Cardiac fibroblast (primary cell): ENCODE data around the gene CARD9.
"Not testable (repeated sequence)": the region's sequence is repeated elsewhere in the genome, so short reads cannot be mapped to it uniquely, and the experiment has no call there.

Experiments
- DNase-seq, 2 donors: peaks; one replicate each; pipeline versions ENCODE4 v3.0.0 to v3.0.0-alpha.2; 2010; ENCODE audit warnings: low read depth in 2 of 2
- H3K4me3 ChIP-seq, 2 donors: replicated peaks in 1 of 2; 1 replicate in 1 of 2; 2 replicates in 1 of 2; pipeline ENCODE4 v1.5.1; 2011; ENCODE audit warnings: low read depth in 2 of 2, low read length in 2 of 2, mild to moderate bottlenecking in 2 of 2, moderate library complexity in 1 of 2
- CTCF ChIP-seq: IDR thresholded peaks from one replicate; pipeline ENCODE4 v1.5.1; 2011; ENCODE audit warnings: low read depth, mild to moderate bottlenecking, low read length, inconsistent platforms

The CARD9 gene

DNA sequence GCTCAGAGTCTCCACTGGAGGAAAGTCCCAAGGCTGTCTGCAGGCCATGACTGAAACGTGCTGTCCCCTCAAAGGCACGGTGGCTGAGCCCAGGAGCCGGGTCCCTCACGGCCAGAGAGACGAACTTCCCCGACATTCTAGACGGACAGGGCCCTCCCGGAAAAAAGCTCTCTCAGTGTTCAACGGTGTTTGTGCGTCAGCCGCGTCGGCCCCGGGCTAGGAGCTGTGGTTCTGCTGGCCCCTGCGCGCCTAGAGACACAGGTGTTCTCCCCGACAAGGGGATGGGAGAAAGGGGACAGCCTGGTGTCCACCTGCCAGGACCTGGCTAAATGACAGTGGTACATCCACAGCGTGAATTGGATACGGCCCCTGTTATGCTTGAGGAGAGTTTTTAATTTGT is 51.9 kb downstream of the CARD9 start:
- no peak for TF ChIP-seq CTCF
- H3K4me3 ChIP-seq = no peak overlapping the region
- DNase-seq = no peak

DNA sequence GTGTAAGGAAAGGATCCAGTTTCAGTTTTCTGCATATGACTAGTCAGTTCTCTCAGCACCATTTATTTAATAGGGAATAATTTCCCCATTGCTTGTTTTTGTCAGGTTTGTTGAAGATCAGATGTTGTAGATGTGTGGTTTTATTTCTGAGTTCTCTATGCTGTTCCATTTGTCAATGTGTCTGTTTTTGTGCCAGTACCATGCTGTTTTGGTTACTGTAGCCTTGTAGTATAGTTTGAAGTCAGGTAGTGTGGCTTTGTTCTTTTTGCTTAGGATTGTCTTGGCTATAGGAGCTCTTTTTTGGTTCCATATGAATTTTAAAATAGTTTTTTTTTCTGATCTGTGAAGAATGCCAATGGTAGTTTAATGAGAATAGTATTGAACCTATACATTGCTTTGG is 52.5 kb downstream of the CARD9 start:
- DNase-seq, H3K4me3 ChIP-seq: not testable (repeated sequence)

DNA sequence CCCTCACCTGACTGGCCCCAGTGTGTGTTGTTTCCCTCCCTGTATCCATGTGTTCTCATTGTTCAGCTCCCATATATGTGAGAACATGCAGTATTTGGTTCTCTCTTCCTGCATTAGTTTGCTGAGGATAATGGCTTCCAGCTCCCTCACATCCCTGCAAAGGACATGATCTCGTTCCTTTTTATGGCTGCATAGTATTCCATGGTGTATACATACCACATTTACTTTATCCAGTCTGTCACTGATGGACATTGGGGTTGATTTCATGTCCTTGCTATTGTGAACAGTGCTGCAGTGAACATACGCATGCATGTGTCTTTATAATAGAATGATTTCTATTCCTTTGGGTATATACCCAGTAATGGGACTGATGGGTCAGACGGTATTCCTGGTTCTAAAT is 53.5 kb downstream of the CARD9 start:
- H3K4me3 ChIP-seq, DNase-seq: not testable (repeated sequence)

DNA sequence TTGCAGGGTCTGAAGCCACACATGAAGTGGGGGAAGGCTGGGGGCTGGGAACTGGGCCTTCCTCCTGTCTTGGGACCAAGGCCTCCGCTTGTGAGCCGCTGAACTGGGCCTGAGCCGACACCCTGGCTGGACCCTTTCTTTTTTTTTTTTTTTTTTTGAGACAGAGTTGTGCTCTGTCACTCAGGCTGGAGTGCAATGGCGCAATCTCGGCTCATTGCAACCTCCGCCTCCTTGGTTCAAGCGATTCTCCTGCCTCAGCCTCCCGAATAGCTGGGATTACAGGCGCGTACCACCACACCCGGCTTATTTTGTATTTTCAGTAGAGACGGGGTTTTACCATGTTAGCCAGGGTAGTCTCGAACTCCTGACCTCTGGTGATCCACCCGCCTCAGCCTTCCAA is 54.2 kb downstream of the CARD9 start:
- not testable (repeated sequence) for DNase-seq, H3K4me3 ChIP-seq

- no peak for TF ChIP-seq CTCF
- no peak overlapping the region for H3K4me3 ChIP-seq
- no peak for DNase-seq
These were observed 54.7 kb downstream of the CARD9 start for GRCh38 chr9:136318776-136319241.

DNA sequence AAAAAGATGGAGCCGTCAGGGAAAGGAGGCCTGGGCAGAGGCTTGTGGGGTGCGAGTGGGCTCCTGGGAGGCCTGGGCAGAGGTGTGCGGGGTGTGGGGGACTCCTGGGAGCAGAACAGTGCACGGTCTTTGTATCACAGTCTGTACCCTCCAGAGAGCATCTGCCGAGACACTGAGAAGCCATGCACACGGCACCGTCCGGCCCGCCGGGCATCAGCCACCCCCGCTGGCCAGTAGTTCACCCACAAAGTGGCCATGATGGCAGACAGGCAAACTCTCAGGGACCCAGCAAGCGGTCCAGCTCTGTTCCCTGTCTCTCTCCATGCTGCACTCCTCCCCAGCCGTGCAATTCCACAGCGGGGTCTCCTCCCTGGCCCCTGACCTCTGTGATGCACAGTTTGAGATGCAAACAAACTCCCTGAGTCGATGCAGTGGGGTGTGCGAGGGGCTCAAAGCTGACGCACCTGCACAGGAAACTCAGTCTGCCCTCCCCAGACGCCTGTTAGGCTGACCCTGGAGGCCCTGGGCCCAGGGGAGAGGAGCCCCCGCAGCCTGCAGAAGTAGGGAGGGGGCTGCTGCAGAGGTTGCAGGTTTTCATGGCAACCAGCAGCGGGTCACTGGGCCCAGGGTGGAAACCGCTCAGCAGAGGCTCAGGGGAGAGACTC is 55.2 kb downstream of the CARD9 start:
- no peak for TF ChIP-seq CTCF
- H3K4me3 ChIP-seq = no peak overlapping the region
- no peak for DNase-seq

DNA sequence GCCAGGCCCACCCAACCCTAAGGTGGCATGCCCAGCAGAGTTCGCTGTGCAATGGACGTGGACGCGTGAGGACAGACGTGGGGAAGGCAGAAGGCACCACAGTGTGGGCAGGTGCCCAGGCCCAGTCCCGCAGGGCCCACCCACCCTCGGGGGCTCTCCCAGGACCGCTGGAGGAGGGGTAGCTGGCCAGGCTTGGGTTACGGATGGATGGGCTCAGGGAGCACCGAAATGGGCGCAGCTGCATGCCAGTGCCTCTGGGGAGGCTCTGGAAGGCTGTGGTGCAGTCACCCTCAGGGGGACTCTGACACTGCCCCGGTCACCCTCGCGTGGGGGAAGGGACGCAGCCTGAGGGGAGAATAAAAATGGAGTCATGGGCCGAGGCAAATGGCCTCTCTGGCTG is 55.8 kb downstream of the CARD9 start:
- no peak for DNase-seq
- no peak for TF ChIP-seq CTCF
- no peak overlapping the region for H3K4me3 ChIP-seq

- TF ChIP-seq CTCF = no peak
- no peak overlapping the region for H3K4me3 ChIP-seq
- no peak for DNase-seq
These were observed 56.4 kb downstream of the CARD9 start for GRCh38 chr9:136316896-136317676.
